ENCODE measurements around the gene MAX.
"Not testable (repeated sequence)": the region's sequence is repeated elsewhere in the genome, so short reads cannot be mapped to it uniquely, and the experiment has no call there.

The MAX gene

GRCh38 chr14:65038966-65039365 lies 63.4 kb downstream of the MAX start:
- FAIRE-seq: no peak
- DNase-seq (ENCODE audit: low spot score): no peak

- FAIRE-seq: no peak
- no peak for DNase-seq (ENCODE audit: low spot score)
These were observed 67.3 kb downstream of the MAX start for GRCh38 chr14:65035049-65035448.

DNA sequence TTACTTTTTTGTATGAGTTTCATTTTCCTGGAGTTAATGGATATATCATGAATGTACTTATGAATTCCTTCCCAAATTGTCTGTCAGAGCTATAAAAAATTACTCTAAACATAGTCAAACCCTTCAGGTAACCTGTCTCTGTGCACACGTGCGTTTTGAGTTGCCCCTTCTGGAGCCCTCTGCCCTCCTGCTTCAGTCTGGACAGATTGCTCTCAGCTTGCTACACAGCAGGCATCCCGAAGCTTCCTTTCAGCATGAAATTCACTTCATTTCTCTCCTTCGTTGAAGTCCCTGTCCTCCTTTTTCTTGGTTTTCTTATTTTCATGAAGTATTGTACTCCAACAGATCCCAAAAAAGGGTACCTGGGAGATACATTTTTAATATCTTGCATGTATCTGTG lies 68.3 kb downstream of the MAX start:
- no peak for DNase-seq (ENCODE audit: low spot score)
- no peak for FAIRE-seq

GRCh38 chr14:65033181-65033580 lies 69.1 kb downstream of the MAX start:
- no peak for DNase-seq (ENCODE audit: low spot score)
- no peak for FAIRE-seq

GRCh38 chr14:65032319-65032718 lies 70.0 kb downstream of the MAX start:
- no peak for FAIRE-seq
- DNase-seq (ENCODE audit: low spot score): no peak

GRCh38 chr14:65031321-65031720 lies 71.0 kb downstream of the MAX start:
- not testable (repeated sequence) for FAIRE-seq; DNase-seq (ENCODE audit: low spot score)

DNA sequence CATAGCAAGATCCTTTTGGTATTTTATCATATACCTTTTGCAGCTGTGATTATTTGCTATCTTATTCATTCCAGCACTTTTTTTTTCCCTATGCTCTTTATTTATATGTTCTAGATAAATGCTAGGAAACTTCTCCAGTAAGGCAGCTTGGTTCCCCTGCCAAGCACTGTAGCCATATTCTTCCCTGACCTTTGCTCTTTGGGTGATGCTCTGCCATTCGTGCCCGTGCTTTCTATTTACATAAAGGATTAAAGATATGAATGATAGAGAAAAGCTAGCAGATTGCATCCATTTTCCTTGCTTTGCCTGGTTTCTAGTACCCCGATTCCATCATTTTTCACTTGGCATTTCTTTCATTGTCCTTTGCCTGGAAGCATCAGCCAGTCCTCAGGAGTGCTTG lies 73.4 kb downstream of the MAX start:
- no peak for DNase-seq (ENCODE audit: low spot score)
- FAIRE-seq: no peak

DNA sequence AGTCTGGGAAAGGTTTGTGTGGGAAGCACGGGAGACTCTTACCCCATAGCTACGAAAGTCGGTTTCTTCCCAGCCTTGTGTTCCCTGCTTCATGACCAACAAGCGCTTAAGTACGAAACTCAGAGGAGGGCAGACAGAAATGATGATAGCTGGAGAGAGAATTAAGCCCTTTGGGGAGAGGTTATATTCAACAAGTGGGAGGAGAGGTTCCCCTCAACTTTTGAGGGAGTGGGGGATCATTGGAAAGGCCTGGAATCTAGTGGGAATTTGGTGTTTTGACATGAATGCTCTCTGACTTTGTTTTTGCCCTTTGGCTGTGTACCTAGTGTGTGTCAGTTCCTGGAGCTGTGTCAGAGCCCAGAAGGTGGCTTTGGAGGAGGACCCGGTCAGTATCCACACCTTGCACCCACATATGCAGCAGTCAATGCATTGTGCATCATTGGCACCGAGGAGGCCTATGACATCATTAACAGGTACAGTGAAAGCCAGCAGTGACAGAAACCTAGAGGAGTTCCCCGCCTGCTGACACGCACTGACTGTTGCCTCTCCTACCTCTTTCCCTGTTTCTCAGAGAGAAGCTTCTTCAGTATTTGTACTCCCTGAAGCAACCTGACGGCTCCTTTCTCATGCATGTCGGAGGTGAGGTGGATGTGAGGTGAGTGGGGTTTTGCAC lies 75.1 kb downstream of the MAX start:
- DNase-seq (ENCODE audit: low spot score) (no peak), FAIRE-seq (no peak)

DNA sequence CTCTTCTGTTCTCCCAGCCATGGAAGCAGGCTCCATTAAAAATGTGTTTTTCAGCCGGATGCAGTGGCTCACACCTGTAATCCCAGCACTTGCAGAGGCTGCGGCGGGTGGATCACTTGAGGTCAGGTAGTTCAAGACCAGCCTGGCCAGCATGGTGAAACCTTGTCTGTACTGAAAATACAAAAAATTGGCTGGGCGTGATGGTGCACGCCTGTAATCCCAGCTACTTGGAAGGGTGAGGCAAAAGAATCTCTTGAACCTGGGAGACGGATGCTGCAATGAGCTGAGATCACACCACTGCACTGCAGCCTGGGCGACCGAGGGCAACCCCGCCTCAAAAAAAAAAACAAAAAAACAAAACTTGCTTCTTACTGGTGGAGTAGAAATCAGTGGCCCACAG lies 75.8 kb downstream of the MAX start:
- DNase-seq (ENCODE audit: low spot score) (no peak), FAIRE-seq (no peak)

DNA sequence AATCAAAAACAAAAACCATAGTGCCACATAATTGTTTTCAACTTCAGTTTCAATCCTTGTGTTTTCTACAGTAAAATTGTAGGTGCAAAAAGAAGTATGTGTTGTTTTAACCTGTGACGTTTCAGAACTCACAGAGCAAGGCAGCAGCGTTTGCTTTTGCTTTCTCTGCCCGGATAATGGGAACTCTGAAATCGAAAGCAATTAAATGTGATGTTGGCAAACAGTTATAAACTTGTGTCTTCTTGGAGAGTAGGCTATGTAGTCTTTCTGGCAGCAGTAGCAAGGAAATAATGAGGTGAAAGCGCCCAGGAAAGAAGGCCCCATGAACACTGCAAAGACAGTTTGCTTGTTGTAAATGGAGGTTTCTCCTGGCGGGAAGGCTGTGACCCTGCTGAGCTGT lies 76.5 kb downstream of the MAX start:
- no peak for FAIRE-seq
- no peak for DNase-seq (ENCODE audit: low spot score)

Data from RCC 7860 (cell line).